Uterus (tissue), 4 donors: Measurements from ENCODE around the gene WDR81. TPM values are rescaled to one million over a fixed set of nuclear protein-coding genes. Genes with fewer than 3 reads are reported as not detected.
"Not testable (repeated sequence)": the region's sequence is repeated elsewhere in the genome, so short reads cannot be mapped to it uniquely, and the experiment has no call there.

Source experiments
- DNase-seq, 2 donors: peaks; one replicate each; pipeline ENCODE4 v3.0.0-alpha.2; 2019 to 2020
- H3K27ac ChIP-seq, 2 donors: fragments of 200-600 bp; sonication (generic); 1 replicate in 1 of 2; 2 replicates in 1 of 2; pipeline ENCODE4 v1.5.1; 2016 to 2018
- H3K27me3 ChIP-seq, 2 donors: fragments of 200-600 bp; sonication (generic); one replicate each; pipeline ENCODE4 v1.5.1; 2018 to 2019; ENCODE audit warnings: control low read depth in 1 of 2
- H3K36me3 ChIP-seq, 2 donors: fragments of 200-600 bp; sonication (generic); one replicate each; pipeline ENCODE4 v1.5.1; 2019; ENCODE audit warnings: control low read depth in 1 of 2
- H3K4me1 ChIP-seq, 2 donors: fragments of 200-600 bp; sonication (generic); one replicate each; pipeline ENCODE4 v1.5.1; 2018 to 2019; ENCODE audit warnings: control low read depth in 1 of 2
- H3K4me3 ChIP-seq, 2 donors: fragments of 200-600 bp; sonication (generic); 1 replicate in 1 of 2; 2 replicates in 1 of 2; pipeline ENCODE4 v1.5.1; 2018 to 2019; ENCODE audit warnings: mild to moderate bottlenecking in 1 of 2
- H3K9me3 ChIP-seq, 2 donors: fragments of 200-600 bp; sonication (generic); one replicate each; pipeline ENCODE4 v1.5.1; 2019; ENCODE audit warnings: control low read depth in 1 of 2
- POLR2A ChIP-seq, 2 donors: fragments of 450-650 bp; IDR thresholded peaks; one replicate each; pipeline ENCODE4 v1.6.1; 2016; ENCODE audit warnings: antibody characterized with exemption in 2 of 2, mild to moderate bottlenecking in 1 of 2, moderate library complexity in 1 of 2
- intact Hi-C: fragments of 100-400 bp; cut with DNase I; formaldehyde crosslinking; loops from one replicate; pipeline ENCODE4 v1.15.1; 2023; ENCODE audit warnings: low total_unique reads
- total RNA-seq, 4 donors: library from RNA; depleted of rRNA in 3 of 4; stranded (reverse); fragments of >200 nt in 3 of 4; gene quantifications; one replicate each; pipeline versions ENCODE4 v1.1.0 to v1.2.4, GENCODE V29; 2014 to 2023
- TF ChIP-seq, protein P1 (sequence below), 4 experiments: fragments of 200-600 bp in 2 of 4; fragments of 450-650 bp in 2 of 4; sonication (generic) in 2 of 4; IDR thresholded peaks; one replicate each; pipeline ENCODE4 v1.5.1; 2016 to 2019; ENCODE audit warnings: antibody characterized with exemption in 4 of 4, mild to moderate bottlenecking in 2 of 4, moderate library complexity in 1 of 4
- donor health status: DM: yes; HTN: yes; CAD: no.

The WDR81 gene
- total RNA-seq, 4 donors from 2014 or later = 23.6 to 40.7 (median 29.9) TPM

DNA sequence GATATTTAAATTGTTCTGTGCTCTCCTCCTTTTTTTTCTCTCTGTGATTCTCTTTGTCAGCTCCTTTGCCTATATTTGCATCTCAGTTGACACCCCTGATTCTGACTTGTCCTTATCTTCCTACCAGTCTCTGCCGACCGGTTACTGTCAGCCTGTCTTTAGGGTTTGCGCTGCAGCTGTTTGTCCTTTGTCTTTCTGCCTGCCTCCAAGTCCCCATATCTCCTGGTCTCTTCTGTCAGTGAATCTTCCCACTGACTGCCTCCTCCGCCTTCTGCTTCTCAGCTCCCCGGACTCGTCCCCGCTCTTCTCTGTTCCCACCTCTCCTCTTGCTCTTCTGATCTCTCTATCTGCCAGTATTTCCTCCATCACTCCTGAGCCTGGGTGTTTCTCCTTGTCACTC is 19.5 kb upstream of the WDR81 start:
- TF ChIP-seq, protein P1, sequence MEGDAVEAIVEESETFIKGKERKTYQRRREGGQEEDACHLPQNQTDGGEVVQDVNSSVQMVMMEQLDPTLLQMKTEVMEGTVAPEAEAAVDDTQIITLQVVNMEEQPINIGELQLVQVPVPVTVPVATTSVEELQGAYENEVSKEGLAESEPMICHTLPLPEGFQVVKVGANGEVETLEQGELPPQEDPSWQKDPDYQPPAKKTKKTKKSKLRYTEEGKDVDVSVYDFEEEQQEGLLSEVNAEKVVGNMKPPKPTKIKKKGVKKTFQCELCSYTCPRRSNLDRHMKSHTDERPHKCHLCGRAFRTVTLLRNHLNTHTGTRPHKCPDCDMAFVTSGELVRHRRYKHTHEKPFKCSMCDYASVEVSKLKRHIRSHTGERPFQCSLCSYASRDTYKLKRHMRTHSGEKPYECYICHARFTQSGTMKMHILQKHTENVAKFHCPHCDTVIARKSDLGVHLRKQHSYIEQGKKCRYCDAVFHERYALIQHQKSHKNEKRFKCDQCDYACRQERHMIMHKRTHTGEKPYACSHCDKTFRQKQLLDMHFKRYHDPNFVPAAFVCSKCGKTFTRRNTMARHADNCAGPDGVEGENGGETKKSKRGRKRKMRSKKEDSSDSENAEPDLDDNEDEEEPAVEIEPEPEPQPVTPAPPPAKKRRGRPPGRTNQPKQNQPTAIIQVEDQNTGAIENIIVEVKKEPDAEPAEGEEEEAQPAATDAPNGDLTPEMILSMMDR (IDR thresholded peaks at IDR 0.05) = no peak
- no peak for TF ChIP-seq POLR2A (IDR thresholded peaks at IDR 0.05)
- H3K9me3 ChIP-seq = no peaks in the 10 kb centered on the region
- intact Hi-C loops = no loop called here
- H3K4me3 ChIP-seq = no peak overlapping the region
- no peak for DNase-seq
- no peaks in the 10 kb centered on the region for H3K27me3 ChIP-seq
- peaks cover 0 to 4% of the 10 kb centered on the region in 2 donors for H3K4me1 ChIP-seq
- H3K27ac ChIP-seq = no peak overlapping the region
- H3K36me3 ChIP-seq = no peaks in the 10 kb centered on the region

DNA sequence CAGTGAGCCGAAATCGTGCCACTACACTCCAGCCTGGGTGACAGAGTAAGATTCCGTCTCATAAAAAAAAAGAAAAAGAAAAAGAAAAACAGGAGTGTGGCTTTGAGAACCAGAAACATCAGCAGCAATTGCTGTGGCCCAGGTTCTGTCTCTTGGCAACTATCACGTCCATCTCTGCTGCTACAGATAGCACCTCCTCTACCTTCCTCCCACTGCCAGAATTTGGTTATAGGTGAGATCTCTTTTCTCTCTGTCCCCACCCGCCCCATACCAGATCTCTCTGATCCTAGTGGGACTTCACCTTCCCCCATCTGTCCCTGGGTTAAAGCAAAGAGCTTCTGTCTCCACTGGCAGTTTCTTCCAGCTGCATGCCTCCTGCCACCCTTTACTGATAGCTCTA is 17.4 kb upstream of the WDR81 start:
- Histone ChIP-seq H3K4me1 (peaks cover 0 to 4% of the 10 kb centered on the region in 2 donors), H3K36me3 (no peaks in the 10 kb centered on the region), H3K9me3 (no peaks in the 10 kb centered on the region), H3K27ac (no peak overlapping the region), H3K4me3 (no peak overlapping the region), H3K27me3 (no peaks in the 10 kb centered on the region)
- no peak for DNase-seq
- no peak for TF ChIP-seq POLR2A (IDR thresholded peaks at IDR 0.05)
- TF ChIP-seq, protein P1 (IDR thresholded peaks at IDR 0.05) = no peak
- intact Hi-C loops = no loop called here

DNA sequence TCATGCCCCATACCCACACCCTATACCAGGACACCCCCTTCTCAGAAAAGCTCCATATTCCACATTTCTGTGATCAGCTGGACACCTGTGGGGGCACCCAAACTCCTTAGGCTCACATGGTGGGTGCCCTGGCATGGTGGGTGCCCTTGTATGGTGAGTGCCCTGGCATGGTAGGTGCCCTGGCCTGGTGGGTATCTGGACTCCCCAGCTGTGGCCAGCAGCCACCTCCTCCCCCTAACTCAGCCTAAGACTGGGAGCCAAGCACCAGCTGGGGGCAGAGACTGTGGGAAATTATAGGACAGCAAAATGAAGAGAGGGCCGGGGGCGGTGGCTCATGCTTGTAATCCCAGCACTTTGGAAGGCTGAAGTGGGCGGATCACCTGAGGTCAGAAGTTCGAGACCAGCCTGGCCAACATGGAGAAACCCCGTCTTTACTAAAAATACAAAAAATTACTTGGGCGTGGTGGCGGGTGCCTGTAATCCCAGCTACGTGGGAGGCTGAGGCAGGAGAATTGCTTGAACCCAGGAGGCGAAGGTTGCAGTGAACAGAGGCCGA is 15.6 kb upstream of the WDR81 start:
- H3K4me1 ChIP-seq, H3K9me3 ChIP-seq, H3K36me3 ChIP-seq, H3K27ac ChIP-seq, H3K27me3 ChIP-seq, H3K4me3 ChIP-seq, intact Hi-C loops, DNase-seq: not testable (repeated sequence)

DNA sequence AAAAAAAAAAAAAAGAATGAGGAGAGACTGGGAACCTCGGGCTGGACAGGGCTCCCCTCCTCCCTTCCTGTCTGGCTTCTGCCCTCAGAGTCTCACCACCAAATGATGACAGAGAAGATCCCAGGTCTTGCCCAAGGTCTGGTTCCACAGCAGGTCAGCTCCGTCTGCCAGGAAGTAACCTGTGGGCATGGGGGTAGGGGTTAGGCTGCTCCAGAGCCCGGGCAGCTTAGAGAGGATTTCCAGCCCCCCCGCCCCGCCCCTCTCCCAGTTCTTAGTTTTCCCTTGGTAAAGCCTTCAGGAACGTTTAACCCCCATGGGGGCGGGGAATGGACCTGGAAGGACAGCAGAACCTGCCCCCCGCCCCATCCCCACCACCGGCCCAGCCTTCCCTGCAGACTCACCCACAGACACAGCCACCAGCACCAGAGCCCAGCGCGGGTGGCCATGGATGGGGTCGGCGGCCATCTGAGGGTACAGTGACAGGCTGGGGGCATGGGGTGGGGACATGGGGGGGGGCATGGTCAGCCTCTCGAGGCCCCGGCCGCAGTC is 15.0 kb upstream of the WDR81 start:
- intact Hi-C loops = no loop called here
- Histone ChIP-seq H3K27me3 (no peaks in the 10 kb centered on the region), H3K36me3 (no peaks in the 10 kb centered on the region), H3K4me1 (peaks cover 0 to 8% of the 10 kb centered on the region in 2 donors), H3K9me3 (no peaks in the 10 kb centered on the region), H3K4me3 (peak overlapping the region; percentile 45 to 63), H3K27ac (peak overlapping the region; percentile 70 to 82)
- DNase-seq = peak in 1 of 2 donors; percentile 31
- TF ChIP-seq POLR2A (IDR thresholded peaks at IDR 0.05) = no peak
- TF ChIP-seq, protein P1 (IDR thresholded peaks at IDR 0.05) = no peak

DNA sequence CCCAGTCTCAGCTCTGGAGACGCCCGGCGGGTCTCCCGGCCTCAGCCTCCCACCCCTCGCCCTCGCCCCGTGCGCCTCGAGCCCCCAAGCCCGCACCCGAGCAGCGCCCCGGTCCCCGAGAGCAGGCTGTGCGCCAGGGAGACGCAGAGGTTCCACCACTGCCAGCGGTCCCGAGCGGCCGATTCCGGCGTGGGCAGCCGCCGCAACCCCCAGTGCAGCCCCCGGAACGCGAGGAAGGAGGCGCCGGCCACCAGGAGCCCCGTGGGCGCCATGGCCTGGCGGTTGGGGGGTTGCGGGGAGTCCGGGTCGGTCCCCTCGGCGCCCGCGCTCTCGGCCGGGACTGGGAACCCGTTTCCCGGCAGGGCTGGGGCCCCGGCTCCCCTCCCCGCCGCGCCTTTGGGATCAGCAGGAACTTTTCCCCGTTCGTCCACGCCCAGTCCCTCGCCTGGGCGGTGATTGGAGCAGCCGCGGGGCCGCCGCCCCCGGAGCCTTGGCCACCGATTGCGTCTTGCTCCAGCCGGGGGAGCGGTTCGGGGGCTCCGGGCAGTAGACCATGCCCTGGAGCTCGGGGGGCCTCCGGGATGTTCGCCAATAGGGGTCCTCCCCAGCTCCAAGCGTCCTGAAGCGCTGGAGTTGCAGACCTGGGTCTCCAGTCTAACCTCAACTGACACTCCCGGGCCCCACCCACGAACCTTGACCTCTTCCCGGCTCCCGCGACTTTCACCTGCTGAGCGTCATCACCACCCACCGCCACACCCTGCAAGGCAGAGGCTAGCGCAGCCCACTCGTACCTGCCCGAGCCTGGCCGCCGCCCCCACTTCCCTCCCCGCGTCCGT is 14.3 kb upstream of the WDR81 start, which contains the start of gene TLCD2:
Gene TLCD2 (minus strand): TSS at position 407 of the 836 bp plus-strand sequence. CDS start 135 bp downstream, at position 272.
- intact Hi-C loops = no loop called here
- TF ChIP-seq, protein P1 (IDR thresholded peaks at IDR 0.05) = no peak
- peak in 1 of 2 donors; percentile 53 for TF ChIP-seq POLR2A (IDR thresholded peaks at IDR 0.05)

More for the DNA sequence above, 14.3 kb upstream of the WDR81 start, which contains the start of gene TLCD2:
- no peaks in the 10 kb centered on the region for H3K9me3 ChIP-seq
- H3K36me3 ChIP-seq = no peaks in the 10 kb centered on the region
- peak within 1 kb of the TSS; percentile 45 to 63 for H3K4me3 ChIP-seq
- no peaks in the 10 kb centered on the region for H3K27me3 ChIP-seq
- peak within 1 kb of the TSS; percentile 70 to 82 for H3K27ac ChIP-seq
- DNase-seq = peak; percentile 70 to 80
- peaks cover 0 to 8% of the 10 kb centered on the region in 2 donors for H3K4me1 ChIP-seq
